HG03575 (cell line): ENCODE measurements around the gene GUCA2A.

Experiments
- ATAC-seq: cut with Tn5 transposase; IDR thresholded peaks from one replicate; pipeline ENCODE4 v1.9.1; 2021; ENCODE audit not compliant: unreplicated experiment, insufficient number of reproducible peaks, low FRiP score; ENCODE audit errors: extremely low read depth

The GUCA2A gene

GRCh38 chr1:42140191-42140590, 24.4 kb downstream of the GUCA2A start:
- no peak for ATAC-seq

GRCh38 chr1:42139444-42139843, 25.1 kb downstream of the GUCA2A start:
- no peak for ATAC-seq

DNA sequence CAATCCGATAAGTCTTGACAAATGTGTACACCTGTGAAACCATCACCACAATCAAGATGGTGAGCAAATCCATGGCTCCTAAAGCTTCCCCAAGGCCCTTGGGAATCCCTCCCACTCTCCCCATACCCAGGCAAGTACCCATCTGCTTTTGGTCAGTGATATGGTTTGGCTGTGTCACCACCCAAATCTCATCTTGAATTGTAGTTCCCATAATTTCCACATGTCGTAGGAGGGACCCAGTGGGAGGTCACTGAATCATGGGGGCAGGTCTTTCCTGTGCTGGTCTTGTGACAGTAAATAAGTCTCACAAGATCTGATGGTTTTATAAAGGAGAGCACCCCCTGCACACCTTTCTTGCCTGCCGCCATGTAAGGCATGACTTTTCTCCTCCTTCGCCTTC, 26.0 kb downstream of the GUCA2A start:
- ATAC-seq = no peak

GRCh38 chr1:42137766-42138165, 26.8 kb downstream of the GUCA2A start:
- ATAC-seq = no peak

DNA sequence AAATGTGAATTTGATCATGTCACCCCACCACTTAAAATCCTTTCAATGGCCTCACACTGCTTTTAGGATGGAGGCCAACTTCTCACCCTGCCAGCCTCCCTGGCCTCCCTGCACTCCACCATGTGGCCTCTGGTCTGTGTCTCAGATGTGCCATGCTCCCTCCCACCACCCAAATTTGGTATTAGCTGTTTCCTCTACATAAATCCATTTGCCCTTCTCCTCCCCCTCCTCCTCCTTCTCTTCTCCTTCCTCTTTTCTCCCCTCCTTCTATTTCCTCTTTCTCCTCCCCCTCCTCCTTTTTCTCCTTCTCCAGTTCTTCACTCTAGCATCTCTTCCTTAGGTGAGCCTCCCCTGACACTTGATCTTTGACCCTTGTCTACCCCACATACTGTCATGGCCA, 28.1 kb downstream of the GUCA2A start:
- ATAC-seq = no peak

DNA sequence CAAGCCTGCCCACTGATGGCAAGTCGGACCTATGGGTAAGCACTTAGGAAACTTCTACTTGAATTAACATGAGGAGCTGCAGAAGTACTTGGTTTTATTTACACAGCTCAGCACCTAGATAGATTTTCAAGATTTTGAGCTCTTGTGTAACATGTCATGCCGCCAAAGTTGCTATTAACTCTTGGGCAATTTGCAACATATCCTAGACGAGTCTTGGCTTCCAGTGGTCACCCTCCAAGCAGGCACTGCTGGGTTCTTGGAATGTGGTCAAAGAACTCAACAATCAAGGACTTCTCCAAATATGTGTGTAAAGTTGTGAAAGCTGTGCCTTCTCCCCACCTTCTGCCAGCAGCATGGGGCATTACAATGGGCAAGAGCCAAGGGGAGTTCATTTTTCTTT, 29.1 kb downstream of the GUCA2A start:
- no peak for ATAC-seq

DNA sequence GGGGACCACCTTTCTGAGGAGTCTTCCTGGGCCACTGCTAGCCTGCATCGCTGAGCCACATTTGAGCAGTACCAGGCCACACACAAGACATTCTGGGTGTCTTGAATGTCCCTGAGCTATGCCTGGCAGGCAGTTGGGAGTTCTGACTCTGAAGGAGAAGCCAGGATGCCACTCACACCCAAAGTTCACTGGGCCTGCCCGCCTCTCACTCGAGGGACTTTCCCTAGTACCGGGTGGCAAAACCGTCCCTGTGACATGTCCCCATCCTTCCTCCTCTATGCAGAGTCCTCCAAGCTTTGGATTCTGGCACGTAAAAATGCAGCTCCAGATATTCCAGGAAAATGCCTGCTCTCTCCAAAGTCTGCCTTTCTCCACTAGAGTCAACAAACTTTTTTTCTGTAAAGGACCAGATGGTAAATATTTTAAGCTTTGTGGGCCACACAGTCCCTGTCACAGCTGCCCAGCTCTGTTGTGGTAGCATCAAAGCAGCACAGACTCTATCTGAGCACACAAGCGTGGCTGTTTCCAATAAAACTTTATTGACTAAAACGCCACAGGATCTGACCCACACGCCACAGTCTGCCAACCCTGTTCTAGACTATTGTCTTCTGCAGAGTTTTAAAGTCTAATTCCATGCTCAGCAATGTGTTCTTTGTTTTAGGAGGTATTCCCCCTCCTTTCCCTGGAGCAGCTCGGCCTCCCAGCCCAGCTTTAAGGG, 30.6 kb downstream of the GUCA2A start:
- no peak for ATAC-seq

GRCh38 chr1:42133390-42133789, 31.2 kb downstream of the GUCA2A start:
- no peak for ATAC-seq

GRCh38 chr1:42130061-42130660, 34.4 kb downstream of the GUCA2A start:
- no peak for ATAC-seq

- ATAC-seq = no peak
Observed at GRCh38 chr1:42128964-42129363, 35.6 kb downstream of the GUCA2A start.

DNA sequence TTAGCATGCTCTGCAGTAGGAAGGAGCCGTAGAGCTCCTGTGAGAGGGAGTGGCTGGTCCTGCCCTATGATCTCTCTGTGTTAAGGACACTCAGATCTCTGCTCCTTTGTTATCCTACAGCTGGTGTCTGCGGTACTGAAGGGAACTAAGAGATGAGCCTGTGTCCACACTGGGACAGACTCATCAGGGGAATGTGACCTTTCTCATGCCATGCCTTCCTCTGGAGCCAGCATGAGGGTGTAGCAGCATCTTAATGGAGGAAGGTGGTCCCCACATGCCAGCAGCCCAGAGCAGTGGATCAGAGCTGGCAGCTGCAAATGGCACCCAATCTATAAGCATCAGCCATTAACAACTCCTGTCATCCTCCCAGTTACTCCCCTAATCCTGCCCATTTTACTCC, 36.0 kb downstream of the GUCA2A start:
- ATAC-seq = no peak

- no peak for ATAC-seq
Observed at GRCh38 chr1:42127767-42128166, 36.8 kb downstream of the GUCA2A start.

- no peak for ATAC-seq
Observed at GRCh38 chr1:42125552-42125951, 39.0 kb downstream of the GUCA2A start.

- no peak for ATAC-seq
Observed at GRCh38 chr1:42122408-42122807, 42.1 kb downstream of the GUCA2A start.

GRCh38 chr1:42118125-42118524, 46.4 kb downstream of the GUCA2A start:
- ATAC-seq = no peak

DNA sequence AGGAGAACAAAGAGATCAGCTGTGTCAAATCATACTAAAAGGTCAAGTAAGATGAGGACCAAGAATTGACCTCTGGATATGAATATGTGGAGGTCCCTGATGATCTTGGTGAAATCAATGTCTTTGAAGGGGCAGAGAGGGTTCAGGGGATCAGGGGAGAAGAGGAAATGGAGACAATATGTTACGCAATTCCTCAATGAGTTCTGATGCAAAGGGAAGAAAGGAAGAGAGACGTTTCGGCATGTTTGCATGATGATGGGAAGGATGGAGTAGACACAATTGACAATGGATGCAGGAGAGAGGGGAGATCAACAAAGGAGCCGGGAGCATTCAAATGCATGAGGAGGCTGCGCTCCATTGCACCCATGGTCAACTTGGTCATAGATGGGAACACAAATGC, 47.3 kb downstream of the GUCA2A start:
- no peak for ATAC-seq

DNA sequence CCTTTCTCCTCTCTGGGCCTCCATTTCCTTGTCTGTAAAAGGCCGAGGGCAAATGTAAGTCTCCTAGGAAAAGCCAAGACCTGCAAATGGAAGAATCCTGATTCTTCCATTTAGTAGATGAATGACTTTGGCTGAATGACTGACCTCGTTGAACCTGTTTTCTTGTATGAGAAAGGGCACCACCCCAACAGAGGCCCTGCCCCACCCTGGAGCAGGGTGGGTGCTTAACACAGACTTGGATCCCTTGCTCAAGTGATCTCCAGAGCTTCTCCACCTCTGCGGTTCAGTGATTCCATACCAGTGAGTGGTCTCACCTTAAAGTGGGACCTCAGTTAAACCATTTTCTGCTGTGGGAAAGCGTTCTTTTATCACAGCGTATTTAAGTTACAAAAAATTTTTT, 50.3 kb downstream of the GUCA2A start:
- ATAC-seq = no peak
